ENCODE results near the gene SMAD7.

SMAD7 gene

GRCh38 chr18:48974304-48975119 lies 23.7 kb upstream of the SMAD7 start:
- H3K4me1 Mint-ChIP-seq: peaks cover 11% of the 10 kb centered on the region
- H3K9me3 Mint-ChIP-seq: no peaks in the 10 kb centered on the region
- peak overlapping the region; percentile 76 for H3K4me3 Mint-ChIP-seq
- H3K27ac Mint-ChIP-seq: peak overlapping the region; percentile 85
- H3K27me3 Mint-ChIP-seq: peaks cover 2% of the 10 kb centered on the region
- no peaks in the 10 kb centered on the region for H3K36me3 Mint-ChIP-seq

- no peaks in the 10 kb centered on the region for H3K36me3 Mint-ChIP-seq
- peaks cover 11% of the 10 kb centered on the region for H3K4me1 Mint-ChIP-seq
- H3K4me3 Mint-ChIP-seq: peak overlapping the region; percentile 37
- H3K27ac Mint-ChIP-seq: no peak overlapping the region
- H3K9me3 Mint-ChIP-seq: no peaks in the 10 kb centered on the region
- no peaks in the 10 kb centered on the region for H3K27me3 Mint-ChIP-seq
Observed at GRCh38 chr18:48973731-48974130, 23.0 kb upstream of the SMAD7 start.

GRCh38 chr18:48968412-48969215 lies 17.8 kb upstream of the SMAD7 start:
- Mint-ChIP-seq H3K27me3 (no peaks in the 10 kb centered on the region), H3K27ac (peak overlapping the region; percentile 23), H3K36me3 (no peaks in the 10 kb centered on the region), H3K4me3 (no peak overlapping the region), H3K4me1 (peaks cover 6% of the 10 kb centered on the region), H3K9me3 (no peaks in the 10 kb centered on the region)

GRCh38 chr18:48967545-48967944 lies 16.8 kb upstream of the SMAD7 start:
- Mint-ChIP-seq H3K36me3 (no peaks in the 10 kb centered on the region), H3K9me3 (no peaks in the 10 kb centered on the region)

DNA sequence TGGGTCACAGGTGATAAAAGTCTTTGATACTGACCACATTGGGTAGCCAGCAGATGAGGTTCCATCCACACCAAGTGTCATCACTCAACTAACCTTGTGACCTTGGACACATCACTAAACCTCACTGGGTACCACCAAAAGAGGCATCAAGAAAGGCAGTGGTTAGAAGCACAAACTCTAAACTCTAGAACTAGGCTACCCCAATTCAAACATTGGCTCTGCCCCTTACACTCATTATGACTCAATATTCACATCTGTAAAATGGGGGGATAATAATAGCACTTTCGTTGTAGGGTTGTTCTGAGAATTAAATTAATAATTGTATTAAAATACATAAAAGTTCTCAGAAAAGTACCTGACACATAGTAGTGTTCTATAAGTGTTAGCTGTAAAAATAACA lies 15.8 kb upstream of the SMAD7 start:
- peaks cover 15% of the 10 kb centered on the region for H3K4me1 Mint-ChIP-seq
- H3K36me3 Mint-ChIP-seq: no peaks in the 10 kb centered on the region
- H3K27ac Mint-ChIP-seq: no peak overlapping the region
- no peak overlapping the region for H3K4me3 Mint-ChIP-seq
- no peaks in the 10 kb centered on the region for H3K27me3 Mint-ChIP-seq
- H3K9me3 Mint-ChIP-seq: no peaks in the 10 kb centered on the region

More at GRCh38 chr18:48967545-48967944, 16.8 kb upstream of the SMAD7 start:
- no peaks in the 10 kb centered on the region for H3K27me3 Mint-ChIP-seq
- peaks cover 15% of the 10 kb centered on the region for H3K4me1 Mint-ChIP-seq
- no peak overlapping the region for H3K4me3 Mint-ChIP-seq
- no peak overlapping the region for H3K27ac Mint-ChIP-seq

GRCh38 chr18:48963586-48964470 lies 13.1 kb upstream of the SMAD7 start:
- Mint-ChIP-seq H3K4me3 (no peak overlapping the region), H3K36me3 (no peaks in the 10 kb centered on the region), H3K27ac (no peak overlapping the region), H3K27me3 (no peaks in the 10 kb centered on the region), H3K4me1 (peaks cover 15% of the 10 kb centered on the region), H3K9me3 (no peaks in the 10 kb centered on the region)

GRCh38 chr18:48962994-48963561 lies 12.3 kb upstream of the SMAD7 start:
- H3K27ac Mint-ChIP-seq: peak overlapping the region; percentile 24
- H3K4me1 Mint-ChIP-seq: peaks cover 15% of the 10 kb centered on the region
- H3K9me3 Mint-ChIP-seq: no peaks in the 10 kb centered on the region
- H3K4me3 Mint-ChIP-seq: no peak overlapping the region
- H3K27me3 Mint-ChIP-seq: no peaks in the 10 kb centered on the region
- no peaks in the 10 kb centered on the region for H3K36me3 Mint-ChIP-seq

GRCh38 chr18:48962252-48962993 lies 11.7 kb upstream of the SMAD7 start:
- Mint-ChIP-seq H3K9me3 (no peaks in the 10 kb centered on the region), H3K27me3 (no peaks in the 10 kb centered on the region), H3K36me3 (no peaks in the 10 kb centered on the region)

GRCh38 chr18:48961547-48961946 lies 10.8 kb upstream of the SMAD7 start:
- H3K27ac Mint-ChIP-seq: no peak overlapping the region
- peaks cover 15% of the 10 kb centered on the region for H3K4me1 Mint-ChIP-seq
- H3K36me3 Mint-ChIP-seq: no peaks in the 10 kb centered on the region
- no peaks in the 10 kb centered on the region for H3K27me3 Mint-ChIP-seq
- no peaks in the 10 kb centered on the region for H3K9me3 Mint-ChIP-seq
- H3K4me3 Mint-ChIP-seq: no peak overlapping the region

More at GRCh38 chr18:48962252-48962993, 11.7 kb upstream of the SMAD7 start:
- H3K4me3 Mint-ChIP-seq: no peak overlapping the region
- no peak overlapping the region for H3K27ac Mint-ChIP-seq
- H3K4me1 Mint-ChIP-seq: peaks cover 15% of the 10 kb centered on the region

DNA sequence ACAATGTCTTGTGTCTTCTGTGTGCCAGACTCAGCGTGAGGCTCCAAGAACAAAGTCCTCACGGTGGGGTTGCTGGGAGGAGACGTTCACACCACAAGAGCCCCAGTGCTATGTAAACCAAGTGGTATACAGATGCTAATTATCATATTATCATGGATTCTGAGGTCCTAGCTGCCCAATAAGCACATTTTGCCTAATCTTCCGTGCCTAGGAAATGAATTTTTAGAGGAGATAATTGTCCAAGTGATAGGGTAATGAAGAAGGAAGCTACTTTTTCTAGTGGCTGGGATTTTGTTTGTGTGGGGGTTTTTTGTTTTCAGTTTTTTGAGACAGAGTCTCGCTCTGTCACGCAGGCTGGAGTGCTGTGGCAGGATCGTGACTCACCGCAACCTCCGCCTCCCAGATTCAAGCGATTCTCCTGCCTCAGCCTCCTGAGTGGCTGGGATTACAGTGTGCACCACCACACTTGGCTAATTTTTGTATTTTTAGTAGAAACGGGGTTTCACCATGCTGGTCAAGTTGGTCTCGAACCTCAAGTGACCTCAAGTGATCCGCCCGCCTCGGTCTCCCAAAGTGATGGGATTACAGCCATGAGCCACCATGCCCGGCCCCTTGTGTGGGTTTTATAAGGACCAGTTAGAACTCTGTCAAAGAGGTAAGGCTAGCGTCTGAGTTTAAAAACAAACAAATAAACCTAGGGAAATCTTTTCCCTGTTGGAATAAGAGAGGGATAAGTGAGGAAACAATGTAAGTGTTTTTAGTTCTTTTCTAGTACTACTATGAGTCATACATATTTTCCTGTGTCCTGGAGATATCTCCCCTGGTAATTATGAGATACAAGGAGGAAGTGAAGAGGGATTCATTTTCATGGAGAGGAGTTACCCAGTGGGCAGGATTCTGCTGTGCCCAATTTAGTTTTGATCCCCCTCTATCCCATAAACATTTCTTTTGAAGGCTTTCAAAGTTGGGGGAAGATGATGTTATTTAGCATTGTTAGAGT lies 9.5 kb upstream of the SMAD7 start:
- peaks cover 23% of the 10 kb centered on the region for H3K4me1 Mint-ChIP-seq
- H3K27me3 Mint-ChIP-seq: no peaks in the 10 kb centered on the region
- no peaks in the 10 kb centered on the region for H3K9me3 Mint-ChIP-seq
- H3K27ac Mint-ChIP-seq: no peak overlapping the region
- no peaks in the 10 kb centered on the region for H3K36me3 Mint-ChIP-seq
- no peak overlapping the region for H3K4me3 Mint-ChIP-seq

DNA sequence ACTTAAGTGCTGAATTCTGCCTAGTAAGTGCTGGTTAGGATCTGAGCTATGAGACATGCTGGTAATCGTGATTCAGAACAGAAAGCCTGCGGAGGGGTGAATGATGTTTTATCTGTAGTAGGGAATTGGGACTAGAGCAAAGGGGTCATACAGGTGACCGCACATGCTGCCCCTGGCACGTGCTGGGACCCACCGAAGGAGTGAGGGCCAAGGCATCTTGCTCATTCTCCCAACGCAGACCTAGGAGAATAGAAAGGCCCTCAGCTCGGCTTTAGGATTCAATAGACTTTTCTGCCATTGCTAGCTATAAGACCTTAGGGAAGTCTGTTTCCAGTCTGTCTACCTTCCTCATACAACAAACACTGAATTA lies 8.8 kb upstream of the SMAD7 start:
- Mint-ChIP-seq H3K4me3 (no peak overlapping the region), H3K9me3 (no peaks in the 10 kb centered on the region), H3K4me1 (peaks cover 27% of the 10 kb centered on the region), H3K36me3 (no peaks in the 10 kb centered on the region), H3K27ac (no peak overlapping the region), H3K27me3 (no peaks in the 10 kb centered on the region)

DNA sequence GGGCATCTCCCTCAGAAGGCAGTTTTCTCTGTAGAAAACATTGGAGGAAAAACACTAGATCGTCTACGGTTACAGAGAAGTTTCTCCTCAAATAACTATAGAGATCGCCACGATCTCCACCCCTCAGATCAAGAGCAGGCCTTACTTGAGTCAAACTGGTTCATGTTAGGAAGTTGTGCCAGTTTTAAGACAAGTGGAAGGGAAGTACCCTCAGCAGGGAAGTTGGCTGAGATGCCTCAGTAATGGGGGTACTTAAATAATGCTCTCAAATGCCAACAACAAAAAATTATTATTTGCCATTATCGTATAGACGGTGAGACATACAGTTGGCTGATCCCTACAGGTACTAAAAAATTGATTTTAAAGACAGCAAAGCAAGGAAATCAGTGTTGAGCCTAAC lies 8.2 kb upstream of the SMAD7 start:
- Mint-ChIP-seq H3K27ac (no peak overlapping the region), H3K4me1 (peaks cover 30% of the 10 kb centered on the region), H3K36me3 (no peaks in the 10 kb centered on the region)

DNA sequence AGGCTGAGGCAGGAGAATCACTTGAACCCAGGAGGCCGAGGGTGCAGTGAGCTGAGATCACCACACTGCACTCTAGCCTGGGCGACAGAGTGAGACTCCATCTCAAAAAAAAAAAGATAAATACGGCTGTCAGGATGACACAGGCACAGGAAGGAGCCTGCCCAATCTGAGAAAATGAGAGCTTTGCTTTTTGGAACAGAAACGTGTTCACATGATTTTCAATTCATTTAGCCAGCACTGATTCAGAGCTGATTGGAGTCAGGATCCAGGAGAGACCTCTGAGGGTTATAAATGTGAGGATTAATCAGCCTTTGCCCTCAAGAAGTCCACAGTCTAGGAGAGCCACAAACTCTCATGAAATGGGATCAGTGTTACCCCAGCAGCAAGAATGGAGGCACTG lies 6.9 kb upstream of the SMAD7 start:
- Mint-ChIP-seq H3K4me3 (no peak overlapping the region), H3K4me1 (peaks cover 19% of the 10 kb centered on the region), H3K27me3 (no peaks in the 10 kb centered on the region), H3K36me3 (no peaks in the 10 kb centered on the region), H3K9me3 (no peaks in the 10 kb centered on the region), H3K27ac (no peak overlapping the region)

More for the DNA sequence above, 8.2 kb upstream of the SMAD7 start:
- Mint-ChIP-seq H3K9me3 (no peaks in the 10 kb centered on the region), H3K4me3 (no peak overlapping the region), H3K27me3 (no peaks in the 10 kb centered on the region)

DNA sequence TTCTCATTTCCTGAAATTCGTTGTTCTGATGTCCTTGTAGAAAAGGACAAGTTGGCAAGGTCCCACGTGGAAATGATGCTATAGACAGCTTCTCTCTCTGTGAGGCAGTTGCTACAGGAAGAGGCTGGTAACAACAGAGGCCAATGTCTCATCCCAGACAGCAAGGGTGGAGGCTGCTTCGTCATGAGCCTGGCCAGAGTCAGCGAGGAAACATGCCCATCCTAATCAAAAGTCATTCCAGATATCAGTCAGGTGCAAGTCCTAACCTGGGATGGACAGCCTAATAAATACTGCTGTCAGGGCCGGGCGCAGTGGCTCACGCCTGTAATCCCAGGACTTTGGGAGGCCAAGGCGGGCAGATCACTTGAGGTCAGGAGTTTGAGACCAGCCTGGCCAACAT lies 6.4 kb upstream of the SMAD7 start:
- Mint-ChIP-seq H3K36me3 (no peaks in the 10 kb centered on the region), H3K9me3 (no peaks in the 10 kb centered on the region), H3K27ac (no peak overlapping the region), H3K27me3 (no peaks in the 10 kb centered on the region), H3K4me3 (no peak overlapping the region), H3K4me1 (peaks cover 21% of the 10 kb centered on the region)
